ENCODE measurements around the gene CERS2.

The CERS2 gene

GRCh38 chr1:151001602-151002001 lies 27.0 kb upstream of the CERS2 start:
- TF ChIP-seq EGR1 (IDR thresholded peaks at IDR 0.05) (no peak), CEBPB (IDR thresholded peaks at IDR 0.05) (no peak), FOXM1 (IDR thresholded peaks at IDR 0.05; ENCODE audit: borderline replicate concordance, low read depth) (no peak), TAF1 (IDR thresholded peaks at IDR 0.05; ENCODE audit: low read depth) (no peak), TCF12 (IDR thresholded peaks at IDR 0.05; ENCODE audit: low read depth) (no peak), NFIC (IDR thresholded peaks at IDR 0.05) (no peak), YY1 (IDR thresholded peaks at IDR 0.05; ENCODE audit: low read depth) (no peak), TEAD4 (IDR thresholded peaks at IDR 0.05) (no peak), ZBTB7A (IDR thresholded peaks at IDR 0.05; ENCODE audit: low read depth) (no peak), RAD21 (IDR thresholded peaks at IDR 0.05; ENCODE audit: low read depth) (no peak), CREB1 (IDR thresholded peaks at IDR 0.05; ENCODE audit: low read depth) (no peak), EP300 (IDR thresholded peaks at IDR 0.05; ENCODE audit: borderline replicate concordance) (no peak)
- TF ChIP-seq, protein P1, sequence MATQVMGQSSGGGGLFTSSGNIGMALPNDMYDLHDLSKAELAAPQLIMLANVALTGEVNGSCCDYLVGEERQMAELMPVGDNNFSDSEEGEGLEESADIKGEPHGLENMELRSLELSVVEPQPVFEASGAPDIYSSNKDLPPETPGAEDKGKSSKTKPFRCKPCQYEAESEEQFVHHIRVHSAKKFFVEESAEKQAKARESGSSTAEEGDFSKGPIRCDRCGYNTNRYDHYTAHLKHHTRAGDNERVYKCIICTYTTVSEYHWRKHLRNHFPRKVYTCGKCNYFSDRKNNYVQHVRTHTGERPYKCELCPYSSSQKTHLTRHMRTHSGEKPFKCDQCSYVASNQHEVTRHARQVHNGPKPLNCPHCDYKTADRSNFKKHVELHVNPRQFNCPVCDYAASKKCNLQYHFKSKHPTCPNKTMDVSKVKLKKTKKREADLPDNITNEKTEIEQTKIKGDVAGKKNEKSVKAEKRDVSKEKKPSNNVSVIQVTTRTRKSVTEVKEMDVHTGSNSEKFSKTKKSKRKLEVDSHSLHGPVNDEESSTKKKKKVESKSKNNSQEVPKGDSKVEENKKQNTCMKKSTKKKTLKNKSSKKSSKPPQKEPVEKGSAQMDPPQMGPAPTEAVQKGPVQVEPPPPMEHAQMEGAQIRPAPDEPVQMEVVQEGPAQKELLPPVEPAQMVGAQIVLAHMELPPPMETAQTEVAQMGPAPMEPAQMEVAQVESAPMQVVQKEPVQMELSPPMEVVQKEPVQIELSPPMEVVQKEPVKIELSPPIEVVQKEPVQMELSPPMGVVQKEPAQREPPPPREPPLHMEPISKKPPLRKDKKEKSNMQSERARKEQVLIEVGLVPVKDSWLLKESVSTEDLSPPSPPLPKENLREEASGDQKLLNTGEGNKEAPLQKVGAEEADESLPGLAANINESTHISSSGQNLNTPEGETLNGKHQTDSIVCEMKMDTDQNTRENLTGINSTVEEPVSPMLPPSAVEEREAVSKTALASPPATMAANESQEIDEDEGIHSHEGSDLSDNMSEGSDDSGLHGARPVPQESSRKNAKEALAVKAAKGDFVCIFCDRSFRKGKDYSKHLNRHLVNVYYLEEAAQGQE (IDR thresholded peaks at IDR 0.05; ENCODE audit: low read depth) = no peak
- TF ChIP-seq, protein P2, sequence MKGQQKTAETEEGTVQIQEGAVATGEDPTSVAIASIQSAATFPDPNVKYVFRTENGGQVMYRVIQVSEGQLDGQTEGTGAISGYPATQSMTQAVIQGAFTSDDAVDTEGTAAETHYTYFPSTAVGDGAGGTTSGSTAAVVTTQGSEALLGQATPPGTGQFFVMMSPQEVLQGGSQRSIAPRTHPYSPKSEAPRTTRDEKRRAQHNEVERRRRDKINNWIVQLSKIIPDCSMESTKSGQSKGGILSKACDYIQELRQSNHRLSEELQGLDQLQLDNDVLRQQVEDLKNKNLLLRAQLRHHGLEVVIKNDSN (IDR thresholded peaks at IDR 0.05) = no peak
- TF ChIP-seq, protein P3, sequence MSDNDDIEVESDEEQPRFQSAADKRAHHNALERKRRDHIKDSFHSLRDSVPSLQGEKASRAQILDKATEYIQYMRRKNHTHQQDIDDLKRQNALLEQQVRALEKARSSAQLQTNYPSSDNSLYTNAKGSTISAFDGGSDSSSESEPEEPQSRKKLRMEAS (IDR thresholded peaks at IDR 0.05) = no peak

DNA sequence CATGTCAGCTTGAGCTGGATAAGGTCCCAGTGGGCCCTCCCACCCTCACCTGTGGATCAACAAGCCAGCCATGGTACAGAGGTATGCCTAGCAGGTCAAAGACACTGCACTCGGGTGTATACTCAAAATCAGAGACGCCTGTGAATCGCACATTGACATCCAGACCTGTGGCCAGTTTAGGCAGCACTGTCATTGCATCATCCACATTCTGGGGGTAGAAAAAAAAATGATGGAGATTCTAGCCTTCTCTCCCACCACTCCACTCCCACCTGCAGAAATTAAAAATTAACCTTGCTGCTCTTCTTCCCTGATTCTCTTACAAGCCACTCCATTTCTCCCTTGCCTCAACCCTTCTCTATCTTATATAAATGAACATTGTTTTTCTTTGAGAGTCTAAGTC lies 25.8 kb upstream of the CERS2 start:
- no peak for TF ChIP-seq EGR1 (IDR thresholded peaks at IDR 0.05)
- TF ChIP-seq, protein P3 (IDR thresholded peaks at IDR 0.05) = no peak
- TF ChIP-seq TAF1 (IDR thresholded peaks at IDR 0.05; ENCODE audit: low read depth) = no peak
- TF ChIP-seq, protein P2 (IDR thresholded peaks at IDR 0.05) = no peak
- TF ChIP-seq, protein P1 (IDR thresholded peaks at IDR 0.05; ENCODE audit: low read depth) = no peak
- TF ChIP-seq RAD21 (IDR thresholded peaks at IDR 0.05; ENCODE audit: low read depth) = no peak
- TF ChIP-seq CREB1 (IDR thresholded peaks at IDR 0.05; ENCODE audit: low read depth) = no peak
- TF ChIP-seq ZBTB7A (IDR thresholded peaks at IDR 0.05; ENCODE audit: low read depth) = no peak
- no peak for TF ChIP-seq EP300 (IDR thresholded peaks at IDR 0.05; ENCODE audit: borderline replicate concordance)
- no peak for TF ChIP-seq YY1 (IDR thresholded peaks at IDR 0.05; ENCODE audit: low read depth)

- TF ChIP-seq, protein P1 (IDR thresholded peaks at IDR 0.05; ENCODE audit: low read depth) = no peak
- TF ChIP-seq YY1 (IDR thresholded peaks at IDR 0.05; ENCODE audit: low read depth) (no peak), TEAD4 (IDR thresholded peaks at IDR 0.05) (no peak), CREB1 (IDR thresholded peaks at IDR 0.05; ENCODE audit: low read depth) (no peak), TCF12 (IDR thresholded peaks at IDR 0.05; ENCODE audit: low read depth) (no peak), EP300 (IDR thresholded peaks at IDR 0.05; ENCODE audit: borderline replicate concordance) (no peak), ZBTB7A (IDR thresholded peaks at IDR 0.05; ENCODE audit: low read depth) (no peak), NFIC (IDR thresholded peaks at IDR 0.05) (no peak), TAF1 (IDR thresholded peaks at IDR 0.05; ENCODE audit: low read depth) (no peak), CEBPB (IDR thresholded peaks at IDR 0.05) (no peak)
Observed at GRCh38 chr1:150999926-151000325, 25.3 kb upstream of the CERS2 start.

DNA sequence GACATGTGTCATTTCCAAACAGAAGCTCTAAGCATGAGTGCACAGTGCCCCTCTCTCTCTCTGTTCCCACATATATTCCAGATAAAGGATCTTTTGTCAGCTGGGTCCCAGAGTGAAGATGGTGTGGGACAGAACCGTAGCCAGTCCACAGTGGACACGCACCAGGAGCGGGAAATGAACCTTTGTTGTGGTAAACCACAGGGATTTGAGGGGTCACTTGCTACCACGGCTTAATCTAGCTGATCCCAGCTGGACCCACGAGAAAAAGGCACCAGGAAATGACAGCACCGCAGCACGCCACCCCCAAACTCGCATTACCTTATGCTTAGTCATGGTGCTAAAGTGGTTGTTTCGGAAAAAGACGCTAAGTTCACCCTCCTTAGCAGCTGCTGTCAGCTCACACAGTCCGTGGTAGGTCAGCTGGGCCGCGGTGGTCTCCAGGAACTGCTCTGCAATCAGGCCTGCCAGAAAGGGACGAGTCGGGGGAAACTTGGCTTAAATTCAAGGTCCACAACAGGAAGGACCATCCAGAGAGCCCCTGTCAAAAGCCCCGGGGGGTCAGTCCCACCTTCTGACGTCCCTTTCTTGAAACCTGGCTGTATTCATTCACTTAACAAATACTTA lies 24.5 kb upstream of the CERS2 start:
- no peak for TF ChIP-seq TEAD4 (IDR thresholded peaks at IDR 0.05)
- TF ChIP-seq, protein P2 (IDR thresholded peaks at IDR 0.05) = no peak
- TF ChIP-seq ZBTB7A (IDR thresholded peaks at IDR 0.05; ENCODE audit: low read depth) = no peak
- TF ChIP-seq YY1 (IDR thresholded peaks at IDR 0.05; ENCODE audit: low read depth) = no peak
- TF ChIP-seq CEBPB (IDR thresholded peaks at IDR 0.05) = no peak
- TF ChIP-seq TAF1 (IDR thresholded peaks at IDR 0.05; ENCODE audit: low read depth) = no peak
- TF ChIP-seq, protein P3 (IDR thresholded peaks at IDR 0.05) = no peak
- no peak for TF ChIP-seq NFIC (IDR thresholded peaks at IDR 0.05)
- no peak for TF ChIP-seq RAD21 (IDR thresholded peaks at IDR 0.05; ENCODE audit: low read depth)
- TF ChIP-seq, protein P1 (IDR thresholded peaks at IDR 0.05; ENCODE audit: low read depth) = no peak
- TF ChIP-seq EGR1 (IDR thresholded peaks at IDR 0.05) = no peak
